Cerebellar nuclear complex (tissue), 1 donor: ENCODE data around the gene CD1E.
"Not testable (repeated sequence)": the region's sequence is repeated elsewhere in the genome, so short reads cannot be mapped to it uniquely, and the experiment has no call there.

ENCODE experiments used
- DNase-seq, 2 experiments: peaks; one replicate each; lab custom pipeline; 2025; lab: John Stamatoyannopoulos, UW

CD1E gene

DNA sequence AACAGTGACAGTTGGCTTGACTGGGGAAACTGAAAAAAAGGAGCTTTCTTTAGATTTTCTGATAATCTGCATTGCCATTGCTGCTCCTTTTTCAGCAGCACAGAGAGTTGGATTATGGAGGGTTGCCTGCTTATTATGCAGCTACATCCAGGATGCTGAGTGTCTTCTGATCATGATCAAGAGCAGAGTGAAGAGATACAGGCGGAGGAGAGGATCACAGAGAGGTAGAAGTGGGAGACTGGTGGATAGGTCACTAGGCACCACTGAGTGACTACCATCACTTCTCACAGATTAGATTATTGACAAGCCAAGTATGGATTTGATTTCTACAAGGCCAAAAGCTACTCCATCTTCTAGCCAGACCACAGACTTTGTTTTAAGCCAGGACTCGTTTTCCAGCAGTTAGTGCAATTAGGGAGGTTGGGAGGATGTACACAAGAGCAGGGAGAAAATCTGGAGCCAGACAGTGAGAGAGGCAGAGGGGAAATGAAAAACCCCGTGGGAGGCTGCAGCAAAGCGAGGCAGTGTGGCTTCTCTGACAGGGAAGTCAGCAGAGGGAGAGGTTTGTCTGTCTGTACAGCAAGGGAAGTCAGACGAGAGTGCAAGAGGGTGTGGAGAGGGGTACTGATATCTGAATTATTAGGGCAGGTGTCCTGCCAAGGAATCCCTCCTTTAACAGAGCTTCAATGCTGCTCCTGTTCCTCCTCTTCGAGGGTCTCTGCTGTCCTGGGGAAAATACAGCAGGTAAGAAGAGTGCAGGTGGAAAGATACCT is at the start of gene CD1E:
Gene CD1E (plus strand): TSS at position 592 of the 773 bp plus-strand sequence. CDS start 95 bp downstream, at position 687.
- no peak for DNase-seq

DNA sequence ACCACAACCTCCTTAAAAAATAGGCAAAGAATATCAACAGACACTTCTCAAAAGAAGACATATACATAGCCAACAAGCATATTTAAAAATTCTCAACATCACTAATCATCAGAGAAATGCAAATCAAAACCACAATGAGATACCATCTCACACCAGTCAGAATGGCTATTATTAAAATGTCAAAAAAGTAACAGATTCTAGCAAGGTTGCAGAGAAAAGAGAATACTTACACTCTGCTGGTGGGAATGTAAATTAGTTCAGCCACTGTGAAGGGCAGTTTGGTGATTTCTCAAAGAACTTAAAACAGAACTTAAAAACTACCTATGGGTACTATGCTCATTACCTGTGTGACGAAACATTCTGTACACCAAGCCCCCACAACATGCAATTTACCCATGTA is 43.1 kb upstream of the CD1E start:
- DNase-seq = no peak

DNA sequence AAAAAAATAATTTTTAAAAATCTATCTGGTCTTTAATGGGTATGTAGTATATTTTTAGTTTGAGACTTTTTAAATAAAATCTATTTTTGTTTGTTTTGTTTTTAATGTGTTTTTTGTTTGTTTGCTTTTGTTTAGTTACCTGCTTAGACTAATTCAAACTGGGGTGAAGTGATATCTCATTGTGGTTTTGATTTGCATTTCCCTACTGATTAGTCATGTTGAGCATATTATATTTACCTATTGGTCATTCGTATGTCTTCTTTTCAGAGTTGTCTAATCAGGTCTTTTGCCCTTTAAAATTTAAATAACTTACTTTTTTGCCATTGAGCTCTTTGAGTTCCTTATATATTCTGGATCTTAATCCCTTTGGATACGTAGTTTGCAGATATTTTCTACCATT is 42.6 kb upstream of the CD1E start:
- DNase-seq = no peak

DNA sequence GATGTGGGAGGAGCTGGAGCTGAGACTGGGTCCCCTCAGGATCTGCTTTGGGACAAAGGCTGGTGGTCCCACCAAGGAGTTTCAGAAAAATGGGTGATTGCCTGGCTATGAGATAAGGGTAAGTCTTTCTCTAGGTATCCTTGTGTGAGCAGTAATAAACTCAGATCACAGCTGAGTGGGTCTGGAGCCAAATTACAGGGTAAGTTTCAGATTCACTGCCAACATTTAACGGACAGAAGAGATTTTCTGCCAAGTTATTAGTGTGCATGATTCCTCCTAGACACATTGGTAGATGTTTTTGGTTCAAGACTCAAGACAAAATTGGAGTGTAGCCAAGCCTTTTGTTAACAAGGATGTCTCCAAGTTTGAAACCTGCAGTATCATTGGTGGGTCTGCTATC is 29.8 kb upstream of the CD1E start:
- DNase-seq = no peak

DNA sequence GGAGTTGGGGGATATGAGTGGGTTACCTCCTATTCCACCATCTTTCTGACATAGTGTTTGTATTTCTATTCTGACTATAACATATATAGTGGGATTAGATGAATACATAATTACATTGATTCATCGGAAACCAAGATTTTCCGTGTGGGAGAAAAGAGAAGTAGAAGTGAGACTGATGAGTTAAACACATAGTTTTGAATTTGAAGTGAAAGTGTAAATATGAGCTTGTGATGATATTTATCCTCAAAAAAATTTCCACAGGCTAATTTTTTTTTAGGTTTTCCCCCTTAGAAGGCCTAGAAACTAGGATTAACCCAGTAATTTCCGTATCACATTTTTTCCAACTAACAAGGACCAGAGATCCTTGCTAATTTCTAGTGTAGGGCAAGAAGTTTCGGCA is 29.3 kb upstream of the CD1E start:
- DNase-seq = no peak

DNA sequence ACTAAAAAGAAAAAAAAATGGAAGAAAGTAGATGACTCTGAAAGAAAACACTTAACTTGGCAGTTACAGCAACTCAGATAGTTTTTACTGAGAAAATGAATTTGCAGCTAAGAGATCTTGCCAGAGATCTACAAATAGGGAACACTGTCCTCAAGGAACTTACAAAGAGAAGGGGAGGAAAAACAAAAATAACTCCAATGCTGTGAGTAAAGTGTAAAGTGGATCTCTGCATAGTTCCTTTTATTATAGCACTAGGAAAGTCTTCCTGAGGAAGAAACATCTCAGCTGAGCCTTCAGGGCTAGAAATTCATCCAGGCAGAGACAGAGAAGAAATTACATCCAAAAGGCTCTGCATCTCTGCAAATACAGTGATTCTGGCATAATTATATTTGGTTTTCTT is 26.2 kb upstream of the CD1E start:
- DNase-seq = no peak

DNA sequence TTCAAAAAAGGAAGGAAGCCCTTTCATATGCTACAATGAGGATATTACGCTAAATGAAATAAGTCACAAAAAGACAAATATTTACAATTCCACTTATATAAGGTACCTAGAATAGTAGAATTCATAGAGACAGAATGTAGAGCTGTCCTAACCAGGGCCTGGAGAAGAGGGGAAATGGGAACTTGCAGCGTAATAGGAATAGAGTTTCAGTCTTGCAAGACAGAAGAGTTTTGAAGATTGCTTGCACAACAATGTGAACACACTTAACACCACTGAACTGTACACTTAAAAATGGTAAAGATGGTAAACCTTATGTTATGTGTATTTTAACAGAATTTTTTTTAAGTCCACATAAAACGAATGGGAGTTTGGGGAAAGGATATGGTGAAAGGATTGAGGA is 25.3 kb upstream of the CD1E start:
- no peak for DNase-seq

DNA sequence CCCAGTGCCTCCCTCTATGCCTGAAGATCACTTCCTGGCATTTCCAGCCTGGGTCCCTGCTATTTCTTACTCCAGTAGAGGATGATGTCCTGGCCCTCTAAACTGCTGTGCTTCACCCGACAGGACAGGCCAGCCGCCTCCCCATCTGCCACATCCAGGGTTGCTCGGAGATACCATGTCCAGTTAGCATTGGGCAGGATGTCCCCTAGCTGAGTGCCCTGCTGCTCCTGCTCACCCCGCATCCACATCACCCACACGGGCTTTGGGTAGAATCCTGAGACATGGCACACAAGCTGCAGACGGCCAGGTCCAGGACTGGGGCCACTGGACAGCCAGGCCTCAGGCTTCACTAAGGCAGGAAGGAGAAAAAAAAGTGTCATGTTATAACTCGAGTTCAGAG is 24.4 kb upstream of the CD1E start:
- DNase-seq = no peak

DNA sequence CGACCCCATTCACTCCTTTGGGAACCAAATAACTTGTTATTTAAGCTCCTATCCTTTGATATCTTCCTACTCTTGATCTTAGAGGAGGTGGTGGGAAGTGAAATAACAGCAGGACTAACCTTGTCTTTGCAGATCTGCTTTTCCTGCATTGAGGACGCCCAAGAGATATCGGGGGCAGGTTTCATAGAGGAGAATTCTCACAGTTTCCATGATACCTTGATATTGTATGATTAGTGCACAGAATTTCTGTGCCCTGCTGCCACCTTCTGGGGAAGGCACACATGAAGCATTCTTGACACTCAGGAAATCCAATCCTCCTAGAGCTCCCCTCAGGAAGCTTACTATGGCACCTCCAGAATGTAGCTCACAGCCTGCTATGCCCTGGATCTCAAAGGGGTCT is 24.0 kb upstream of the CD1E start:
- DNase-seq = no peak

DNA sequence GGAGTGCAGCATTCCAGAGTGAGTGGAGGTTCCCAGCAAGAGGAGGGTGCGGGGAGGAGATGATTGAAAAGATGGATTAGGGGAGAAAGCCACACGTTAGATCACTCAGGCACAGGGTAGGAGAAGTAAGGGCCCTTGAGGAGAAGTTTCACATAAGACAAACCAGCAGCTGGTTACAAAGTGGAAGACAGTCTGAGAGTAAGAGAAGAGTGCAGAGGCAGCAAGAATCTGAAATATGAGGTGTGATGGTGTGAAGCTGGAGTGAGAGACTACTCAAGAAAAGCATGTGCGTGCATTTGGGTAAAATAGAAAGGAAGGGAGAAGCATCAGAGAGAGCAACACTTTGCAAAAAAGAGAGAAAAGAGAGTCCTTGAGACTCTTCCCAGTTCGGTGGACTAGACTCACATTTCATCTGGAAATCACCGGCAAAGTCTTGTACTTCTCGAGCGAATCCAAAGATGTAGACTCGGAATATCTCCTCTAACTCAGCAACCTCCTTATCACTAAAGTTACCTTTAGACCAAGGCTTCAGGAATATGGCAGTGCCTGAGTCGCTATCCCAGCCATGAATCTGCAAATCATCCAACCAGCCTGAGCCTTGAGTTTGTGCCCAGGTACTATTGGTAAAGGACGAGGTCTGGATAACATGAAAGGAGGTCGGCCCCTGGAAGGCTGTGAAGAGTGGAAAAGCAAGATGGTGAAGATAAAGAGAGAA is 23.1 kb upstream of the CD1E start:
- no peak for DNase-seq

DNA sequence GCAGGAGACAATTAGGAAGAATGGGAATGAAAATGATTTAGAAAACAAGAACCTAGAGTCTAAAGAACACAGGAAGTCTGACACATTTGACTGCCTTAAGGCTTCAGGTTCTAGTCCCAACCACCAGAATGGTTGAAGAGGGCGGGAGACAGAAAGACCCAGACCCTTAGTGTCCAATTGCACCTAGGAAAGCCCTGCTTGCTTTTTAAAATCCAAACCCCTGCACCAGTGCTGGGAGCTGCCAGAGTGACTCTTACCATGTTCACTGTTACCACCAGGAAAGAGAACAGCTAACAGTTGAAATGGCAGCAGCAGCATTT is 22.6 kb upstream of the CD1E start:
- DNase-seq = no peak

DNA sequence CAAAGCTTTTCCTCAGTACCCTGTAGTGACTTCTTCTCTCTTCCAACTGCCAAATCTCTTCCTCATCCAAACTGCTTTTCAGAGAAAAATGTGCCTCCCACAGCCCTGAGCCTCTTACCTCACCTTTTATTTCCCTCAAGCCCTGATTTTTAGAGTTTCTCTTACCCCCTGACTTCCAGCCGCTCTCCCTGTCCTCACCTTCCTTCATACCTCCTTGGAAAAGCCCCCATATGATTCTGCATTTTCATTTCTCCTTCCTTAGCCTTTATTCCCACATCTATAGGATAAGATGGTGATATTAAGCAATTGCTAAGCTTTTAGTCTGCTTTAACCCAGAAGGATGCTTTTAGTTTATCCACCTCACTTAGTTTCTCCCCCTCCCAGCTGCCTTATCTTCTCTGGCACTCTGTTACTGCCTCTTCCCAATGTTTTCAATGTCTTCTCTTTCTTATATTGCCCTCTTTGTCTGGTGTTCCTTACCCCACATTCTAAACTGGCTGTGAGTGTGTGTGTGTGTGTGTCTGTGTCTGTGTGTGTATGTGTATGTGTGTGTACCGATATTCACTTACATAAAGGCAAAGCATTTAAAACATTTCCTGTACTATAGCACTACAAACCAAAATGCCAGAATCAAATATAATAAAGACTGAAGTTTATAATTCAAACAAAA is 22.1 kb upstream of the CD1E start, which contains the start of gene CD1B:
Gene CD1B (minus strand): TSS at position 51 of the 670 bp plus-strand sequence. CDS start 108 bp downstream, outside the sequence.
- DNase-seq = no peak

DNA sequence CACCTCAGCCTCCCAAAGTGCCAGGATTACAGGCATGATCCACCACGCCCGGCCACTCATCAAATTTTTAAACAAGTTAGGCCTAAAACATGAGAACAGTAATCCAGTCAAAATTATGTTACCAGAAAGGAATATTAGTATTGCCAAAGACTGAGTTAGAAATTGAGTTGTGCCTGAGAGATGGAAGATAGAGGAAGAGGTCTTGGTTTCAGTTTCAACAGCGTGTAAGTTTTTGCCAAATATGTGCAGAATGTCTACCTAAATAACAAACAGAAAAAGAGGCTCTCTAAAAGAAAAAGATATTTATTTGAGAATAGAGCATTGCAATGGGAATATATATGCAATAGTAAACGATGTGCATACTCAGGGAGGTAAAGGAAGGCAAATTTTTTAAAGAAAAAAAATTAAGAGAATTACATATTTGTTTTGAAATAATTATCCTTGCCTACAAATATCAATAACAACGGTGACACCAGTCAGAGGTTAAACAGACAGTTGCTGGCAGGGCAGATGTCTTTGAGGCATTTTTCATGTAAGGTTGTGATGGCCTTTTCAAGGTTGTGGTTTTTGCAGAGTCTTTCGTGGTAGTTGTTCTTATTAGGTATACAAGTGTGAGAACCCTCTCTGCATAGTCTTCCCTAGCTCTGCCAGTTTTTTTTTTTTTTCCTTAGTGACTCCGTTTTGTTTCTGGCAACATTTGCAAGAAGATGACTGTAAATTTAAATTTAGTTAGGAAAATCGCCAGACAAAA is 20.1 kb upstream of the CD1E start:
- no peak for DNase-seq

DNA sequence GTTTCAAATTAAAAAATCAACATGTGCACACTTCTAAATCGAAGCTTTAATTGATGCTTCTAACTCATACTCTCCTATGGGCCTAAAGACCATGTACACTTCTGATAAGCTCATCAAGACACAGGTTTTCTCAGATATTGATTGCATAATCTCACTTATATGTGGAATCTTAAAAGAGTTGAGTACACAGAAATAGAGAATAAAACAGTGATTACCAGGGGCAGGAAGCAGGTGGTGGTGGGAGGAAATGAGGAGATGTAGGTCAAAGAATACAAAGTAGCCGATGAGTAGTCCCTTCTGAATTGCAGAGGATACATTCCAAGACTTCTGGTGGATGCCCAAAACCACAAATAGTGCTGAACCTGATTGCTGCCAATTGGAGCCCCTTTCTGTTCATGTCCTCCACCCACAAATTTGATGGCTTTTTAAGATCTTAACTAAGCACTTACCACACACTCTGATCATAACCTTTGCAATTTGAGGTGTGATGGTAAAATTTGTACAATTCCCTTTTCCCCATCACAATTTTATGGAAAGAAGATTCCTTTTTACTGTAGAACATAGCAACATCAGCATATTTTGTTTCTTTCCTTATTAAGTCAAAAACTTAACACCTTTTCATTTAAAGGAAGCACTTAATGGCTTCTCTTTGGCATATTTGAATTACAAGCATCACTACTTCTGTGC is 19.0 kb upstream of the CD1E start:
- DNase-seq = no peak

DNA sequence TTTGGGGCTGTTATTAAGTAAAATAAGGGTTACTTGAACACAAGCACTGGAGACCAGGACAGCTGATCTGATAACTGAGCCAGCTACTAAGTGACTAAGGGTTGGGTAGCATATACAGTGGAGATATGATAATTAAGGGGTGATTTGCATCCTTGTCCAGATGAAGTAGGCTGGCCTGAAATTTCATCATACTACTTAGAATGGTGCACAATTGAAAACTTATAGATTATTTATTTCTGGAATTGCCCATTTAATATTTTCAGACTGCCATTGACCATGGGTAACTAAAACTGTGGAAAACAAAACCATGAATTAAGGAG is 18.5 kb upstream of the CD1E start:
- no peak for DNase-seq

DNA sequence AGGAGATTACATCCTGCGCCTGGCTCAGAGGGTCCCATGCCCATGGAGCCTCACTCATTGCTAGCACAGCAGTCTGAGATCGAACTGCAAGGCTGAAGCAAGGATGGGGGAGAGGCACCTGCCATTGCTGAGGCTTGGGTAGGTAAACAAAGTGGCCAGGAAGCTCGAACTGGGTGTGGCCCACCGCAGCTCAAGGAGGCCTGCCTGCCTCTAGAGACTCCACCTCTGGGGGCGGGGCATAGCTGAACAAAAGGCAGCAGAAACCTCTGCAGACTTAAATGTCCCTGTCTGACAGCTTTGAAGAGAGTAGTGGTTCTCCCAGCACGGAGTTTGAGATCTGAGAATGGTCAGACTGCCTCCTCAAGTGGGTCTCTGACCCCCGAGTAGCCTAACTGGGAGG is 17.3 kb upstream of the CD1E start:
- DNase-seq = not testable (repeated sequence)

DNA sequence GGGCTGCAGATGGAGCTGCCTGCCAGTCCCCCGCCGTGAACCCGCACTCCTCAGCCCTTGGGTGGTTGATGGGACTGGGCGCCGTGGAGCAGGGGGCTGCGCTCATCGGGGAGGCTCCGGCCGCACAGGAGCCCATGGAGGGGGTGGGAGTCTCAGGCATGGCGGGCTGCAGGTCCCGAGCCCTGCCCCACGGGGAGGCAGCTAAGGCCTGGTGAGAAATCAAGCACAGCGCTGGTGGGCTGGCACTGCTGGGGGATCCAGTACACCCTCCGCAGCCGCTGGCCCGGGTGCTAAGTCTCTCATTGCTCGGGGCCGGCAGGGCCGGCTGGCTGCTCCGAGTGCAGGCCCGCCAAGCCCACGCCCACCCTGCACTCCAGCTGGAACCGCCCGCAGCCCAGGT is 4.7 kb upstream of the CD1E start:
- not testable (repeated sequence) for DNase-seq

DNA sequence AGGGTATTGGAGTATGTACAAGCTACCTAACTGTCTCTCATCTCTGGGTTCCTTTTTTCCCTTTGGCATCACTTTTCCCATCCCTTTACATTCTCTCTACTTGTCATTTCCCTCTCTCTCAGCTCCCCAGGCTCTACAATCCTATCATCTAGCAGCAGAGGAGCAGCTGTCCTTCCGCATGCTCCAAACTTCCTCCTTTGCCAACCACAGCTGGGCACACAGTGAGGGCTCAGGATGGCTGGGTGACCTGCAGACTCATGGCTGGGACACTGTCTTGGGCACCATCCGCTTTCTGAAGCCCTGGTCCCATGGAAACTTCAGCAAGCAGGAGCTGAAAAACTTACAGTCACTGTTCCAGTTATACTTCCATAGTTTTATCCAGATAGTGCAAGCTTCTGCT is 561 bp downstream of the CD1E start:
- DNase-seq = no peak

DNA sequence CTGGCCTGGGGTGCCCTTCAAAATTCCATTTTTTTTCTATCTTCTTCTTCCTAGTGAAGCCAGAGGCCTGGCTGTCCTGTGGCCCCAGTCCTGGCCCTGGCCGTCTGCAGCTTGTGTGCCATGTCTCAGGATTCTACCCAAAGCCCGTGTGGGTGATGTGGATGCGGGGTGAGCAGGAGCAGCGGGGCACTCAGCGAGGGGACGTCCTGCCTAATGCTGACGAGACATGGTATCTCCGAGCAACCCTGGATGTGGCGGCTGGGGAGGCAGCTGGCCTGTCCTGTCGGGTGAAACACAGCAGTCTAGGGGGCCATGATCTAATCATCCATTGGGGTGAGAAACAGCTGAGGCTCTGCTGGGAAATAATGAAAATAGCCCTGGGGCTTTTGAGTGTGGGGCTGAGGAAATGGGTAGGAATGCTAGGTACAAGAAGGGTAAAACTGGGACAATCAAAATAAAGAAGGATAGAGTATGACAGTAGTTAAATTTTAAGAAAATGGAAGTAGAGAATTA is 2.1 kb downstream of the CD1E start:
- no peak for DNase-seq

DNA sequence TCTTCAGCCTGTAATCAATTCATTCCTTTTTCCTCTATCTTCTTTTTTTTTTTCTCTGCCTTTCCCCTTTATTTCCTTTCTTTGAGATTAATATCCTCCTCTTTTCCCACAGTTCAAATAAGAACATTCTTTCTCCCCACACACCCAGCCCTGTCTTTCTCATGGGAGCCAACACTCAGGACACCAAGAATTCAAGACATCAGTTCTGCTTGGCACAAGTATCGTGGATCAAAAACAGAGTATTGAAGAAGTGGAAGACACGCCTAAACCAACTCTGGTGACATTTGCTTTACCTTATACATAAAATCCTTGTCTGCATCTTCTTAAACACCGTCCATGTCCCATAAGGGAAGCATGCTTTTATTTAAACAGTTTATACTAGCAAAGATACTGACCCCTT is 2.9 kb downstream of the CD1E start:
- DNase-seq = no peak

DNA sequence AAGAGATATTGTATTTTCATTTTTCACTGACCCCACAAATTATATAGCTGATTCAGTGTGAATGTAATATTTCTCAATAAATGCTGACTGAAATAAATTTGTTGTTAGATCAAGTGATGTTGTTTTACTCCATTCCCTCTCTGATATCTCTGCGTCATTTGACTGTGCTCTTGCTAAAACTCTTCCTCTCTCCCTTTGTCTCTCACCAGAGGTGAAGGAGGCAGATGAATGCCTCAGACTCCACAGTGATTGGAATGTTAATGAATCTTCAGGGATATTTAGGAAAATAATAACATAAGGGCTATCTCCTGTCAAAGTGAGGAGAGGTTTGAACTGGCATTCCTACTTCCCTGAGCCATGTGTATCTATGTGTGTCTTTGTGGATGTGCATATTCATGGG is 3.7 kb downstream of the CD1E start:
- no peak for DNase-seq

DNA sequence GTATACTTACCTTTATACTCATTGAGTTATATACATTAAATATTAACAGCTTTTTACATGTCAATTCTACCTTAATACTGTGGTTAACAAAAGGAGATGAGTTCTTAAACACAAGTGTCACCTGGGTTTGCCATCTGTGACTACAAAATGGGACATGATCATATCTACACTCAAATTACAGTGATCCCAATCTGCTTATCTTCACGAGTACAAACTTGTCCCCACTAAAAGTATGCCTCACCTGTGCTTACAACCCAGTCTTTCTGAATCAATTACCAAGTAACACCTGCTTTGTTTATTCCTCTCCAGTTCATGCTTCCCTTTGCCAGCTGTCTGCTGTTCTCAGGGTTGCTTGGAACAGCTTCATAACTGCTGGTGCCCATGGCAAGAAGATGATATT is 8.8 kb downstream of the CD1E start:
- DNase-seq = no peak
